OCI-LY1 (cell line): ENCODE results near the gene TAMALIN.

Source experiments
- H2AFZ ChIP-seq: fragments of 200-600 bp; sonication (generic), shearing (Covaris generic); 2 replicates; pipeline ENCODE4 v1.6.0; 2014; ENCODE audit warnings: antibody characterized with exemption, mild to moderate bottlenecking, low read length
- H3F3A ChIP-seq: fragments of 200-600 bp; sonication (generic), shearing (Covaris generic); 2 replicates; pipeline ENCODE4 v1.6.0; 2014; ENCODE audit warnings: mild to moderate bottlenecking, antibody characterized with exemption, low read length, moderate library complexity; ENCODE audit not compliant: insufficient read depth
- H3K27ac ChIP-seq: fragments of 200-600 bp; sonication (generic); 2 replicates; pipeline ENCODE4 v1.5.1; 2014; ENCODE audit warnings: low read length, mixed run types, mild to moderate bottlenecking, low read depth; ENCODE audit not compliant: poor library complexity, severe bottlenecking
- H3K27me3 ChIP-seq: fragments of 200-600 bp; sonication (generic); 2 replicates; pipeline ENCODE4 v1.6.0; 2014; ENCODE audit warnings: antibody characterized with exemption, mild to moderate bottlenecking, low read length, moderate library complexity; ENCODE audit not compliant: insufficient read depth
- H3K36me3 ChIP-seq: fragments of 200-600 bp; sonication (generic); 2 replicates; pipeline ENCODE4 v1.6.1; 2014; ENCODE audit warnings: mild to moderate bottlenecking, antibody characterized with exemption, low read length, moderate library complexity, mixed read lengths; ENCODE audit not compliant: insufficient read depth
- H3K4me1 ChIP-seq: fragments of 200-600 bp; sonication (generic); 2 replicates; pipeline ENCODE4 v1.5.1; 2014; ENCODE audit warnings: mild to moderate bottlenecking, low read length, moderate library complexity; ENCODE audit not compliant: insufficient read depth, severe bottlenecking
- H3K4me2 ChIP-seq: fragments of 200-600 bp; sonication (generic), shearing (Covaris generic); 2 replicates; pipeline ENCODE4 v1.6.1; 2014; ENCODE audit warnings: low read length
- H3K4me3 ChIP-seq: fragments of 200-600 bp; sonication (generic); 2 replicates; pipeline ENCODE4 v1.5.1; 2014; ENCODE audit warnings: low read length, low read depth, mild to moderate bottlenecking, mixed read lengths; ENCODE audit not compliant: poor library complexity, severe bottlenecking
- H3K79me2 ChIP-seq: fragments of 200-600 bp; shearing (Covaris generic); 2 replicates; pipeline ENCODE4 v1.6.1; 2016; ENCODE audit warnings: mixed run types, low read length, mixed read lengths; ENCODE audit not compliant: insufficient read depth
- H3K9ac ChIP-seq: fragments of 200-600 bp; sonication (generic), shearing (Covaris generic); 2 replicates; pipeline ENCODE4 v1.6.1; 2014; ENCODE audit warnings: mild to moderate bottlenecking, low read length, mixed read lengths
- H3K9me2 ChIP-seq: fragments of 200-600 bp; sonication (generic), shearing (Covaris generic); 2 replicates; pipeline ENCODE4 v1.6.1; 2014; ENCODE audit warnings: low read depth, mild to moderate bottlenecking, low read length, mixed read lengths
- H3K9me3 ChIP-seq: fragments of 200-600 bp; shearing (Covaris generic); 2 replicates; pipeline ENCODE4 v1.6.1; 2014; ENCODE audit warnings: low read length, mixed read lengths
- H4K20me1 ChIP-seq: fragments of 200-600 bp; sonication (generic), shearing (Covaris generic); 2 replicates; pipeline ENCODE4 v1.6.0; 2016; ENCODE audit warnings: mild to moderate bottlenecking, low read length; ENCODE audit not compliant: insufficient read depth
- EZH2 ChIP-seq: fragments of 200-600 bp; sonication (generic), shearing (Covaris generic); IDR thresholded peaks from 2 replicates; pipeline ENCODE4 v1.8.0; 2017; ENCODE audit warnings: borderline replicate concordance, mixed run types, mild to moderate bottlenecking, antibody characterized with exemption, low read length, moderate library complexity, mixed read lengths
- TF ChIP-seq, protein P1 (sequence below): fragments of 200-600 bp; sonication (generic), shearing (Covaris generic); IDR thresholded peaks from 2 replicates; pipeline ENCODE4 v1.5.1; 2017; ENCODE audit warnings: mild to moderate bottlenecking, antibody characterized with exemption, low read length, moderate library complexity, mixed read lengths

TAMALIN gene

GRCh38 chr12:52032804-52033445, 26.2 kb downstream of the TAMALIN start:
- no peaks in the 10 kb centered on the region for H3K9me3 ChIP-seq
- peak overlapping the region; percentile 62 for H3K4me3 ChIP-seq
- no peaks in the 10 kb centered on the region for H3K36me3 ChIP-seq
- no peaks in the 10 kb centered on the region for H3K79me2 ChIP-seq
- peak overlapping the region; percentile 86 for H3K4me2 ChIP-seq
- no peak overlapping the region for H3K27ac ChIP-seq
- no peaks in the 10 kb centered on the region for H4K20me1 ChIP-seq
- peaks cover 11% of the 10 kb centered on the region; the same call in 1 of the 2 replicates for H3K27me3 ChIP-seq
- peak overlapping the region; percentile 57 for H3K9ac ChIP-seq
- H3F3A ChIP-seq = peaks cover 4% of the 10 kb centered on the region; the same call in 1 of the 2 replicates
- peaks cover 21% of the 10 kb centered on the region for H3K4me1 ChIP-seq
- no peak for TF ChIP-seq EZH2
- TF ChIP-seq, protein P1, sequence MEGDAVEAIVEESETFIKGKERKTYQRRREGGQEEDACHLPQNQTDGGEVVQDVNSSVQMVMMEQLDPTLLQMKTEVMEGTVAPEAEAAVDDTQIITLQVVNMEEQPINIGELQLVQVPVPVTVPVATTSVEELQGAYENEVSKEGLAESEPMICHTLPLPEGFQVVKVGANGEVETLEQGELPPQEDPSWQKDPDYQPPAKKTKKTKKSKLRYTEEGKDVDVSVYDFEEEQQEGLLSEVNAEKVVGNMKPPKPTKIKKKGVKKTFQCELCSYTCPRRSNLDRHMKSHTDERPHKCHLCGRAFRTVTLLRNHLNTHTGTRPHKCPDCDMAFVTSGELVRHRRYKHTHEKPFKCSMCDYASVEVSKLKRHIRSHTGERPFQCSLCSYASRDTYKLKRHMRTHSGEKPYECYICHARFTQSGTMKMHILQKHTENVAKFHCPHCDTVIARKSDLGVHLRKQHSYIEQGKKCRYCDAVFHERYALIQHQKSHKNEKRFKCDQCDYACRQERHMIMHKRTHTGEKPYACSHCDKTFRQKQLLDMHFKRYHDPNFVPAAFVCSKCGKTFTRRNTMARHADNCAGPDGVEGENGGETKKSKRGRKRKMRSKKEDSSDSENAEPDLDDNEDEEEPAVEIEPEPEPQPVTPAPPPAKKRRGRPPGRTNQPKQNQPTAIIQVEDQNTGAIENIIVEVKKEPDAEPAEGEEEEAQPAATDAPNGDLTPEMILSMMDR = no peak
- H2AFZ ChIP-seq = no peak overlapping the region
- H3K9me2 ChIP-seq = no peaks in the 10 kb centered on the region

- Histone ChIP-seq H3K4me3 (peak overlapping the region; percentile 62), H4K20me1 (no peaks in the 10 kb centered on the region), H3K27ac (no peak overlapping the region), H3K27me3 (peaks cover 11% of the 10 kb centered on the region; the same call in 1 of the 2 replicates), H3F3A (peaks cover 4% of the 10 kb centered on the region; the same call in 1 of the 2 replicates), H3K4me1 (peaks cover 21% of the 10 kb centered on the region), H3K9me3 (no peaks in the 10 kb centered on the region), H3K79me2 (no peaks in the 10 kb centered on the region), H2AFZ (no peak overlapping the region), H3K36me3 (no peaks in the 10 kb centered on the region), H3K4me2 (peak overlapping the region; percentile 86), H3K9ac (peak overlapping the region; percentile 57), H3K9me2 (no peaks in the 10 kb centered on the region)
- no peak for TF ChIP-seq EZH2
- TF ChIP-seq, protein P1 = no peak
Measured at GRCh38 chr12:52033446-52034140, 26.8 kb downstream of the TAMALIN start.

DNA sequence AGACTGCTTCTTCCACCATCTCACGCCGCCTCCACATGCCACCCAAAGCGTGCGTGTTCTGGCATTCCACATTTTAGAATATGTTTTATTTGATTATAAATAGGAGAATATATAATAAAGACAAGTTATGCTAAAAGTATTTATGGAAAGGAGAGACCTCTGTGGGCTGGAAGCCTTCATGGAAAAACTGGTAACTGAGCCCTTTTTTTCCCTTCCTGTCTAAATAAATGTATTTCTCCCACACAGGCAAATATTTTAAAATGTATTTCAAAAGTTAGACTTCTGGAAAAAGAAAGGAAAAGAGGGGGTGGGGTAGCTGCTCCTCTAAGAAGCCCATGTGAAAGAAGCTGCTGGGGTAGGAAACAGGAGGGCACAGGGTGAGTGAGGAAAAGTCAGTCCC, 28.4 kb downstream of the TAMALIN start:
- Histone ChIP-seq H3K4me3 (no peak overlapping the region), H3K27me3 (peaks cover 6% of the 10 kb centered on the region; the same call in 1 of the 2 replicates), H3K9ac (no peak overlapping the region)

More for the DNA sequence above, 28.4 kb downstream of the TAMALIN start:
- H3F3A ChIP-seq = peaks cover 4% of the 10 kb centered on the region; the same call in 1 of the 2 replicates
- H3K4me2 ChIP-seq = no peak overlapping the region
- no peak for TF ChIP-seq EZH2
- TF ChIP-seq, protein P1 = no peak
- H3K4me1 ChIP-seq = peaks cover 21% of the 10 kb centered on the region
- H4K20me1 ChIP-seq = no peaks in the 10 kb centered on the region
- H3K27ac ChIP-seq = no peak overlapping the region
- H3K79me2 ChIP-seq = no peaks in the 10 kb centered on the region
- H3K36me3 ChIP-seq = no peaks in the 10 kb centered on the region
- H3K9me2 ChIP-seq = no peaks in the 10 kb centered on the region
- H3K9me3 ChIP-seq = no peaks in the 10 kb centered on the region
- H2AFZ ChIP-seq = no peak overlapping the region
